ENCODE data around the gene FLYWCH1. TPM values are rescaled to one million over a fixed set of nuclear protein-coding genes. Genes with fewer than 3 reads are reported as not detected.

FLYWCH1 gene
- total RNA-seq, 2 donors from 2014 or later, result 18.5 to 28.4 TPM

GRCh38 chr16:2960183-2961010, 48.7 kb downstream of the FLYWCH1 start:
- Histone ChIP-seq H3K36me3 (no peaks in the 10 kb centered on the region), H3K27me3 (peaks cover 35% of the 10 kb centered on the region), H3K4me3 (no peak overlapping the region), H3K4me1 (peaks cover 23% of the 10 kb centered on the region), H3K27ac (no peak overlapping the region), H3K9ac (ENCODE audit: low read depth in 2 of 2, low read length in 2 of 2) (no peak overlapping the region), H3K9me3 (no peaks in the 10 kb centered on the region)
- intact Hi-C loops (cut with DNase I), result no loop called here
- DNase-seq, result no peak
- TF ChIP-seq, protein P1, sequence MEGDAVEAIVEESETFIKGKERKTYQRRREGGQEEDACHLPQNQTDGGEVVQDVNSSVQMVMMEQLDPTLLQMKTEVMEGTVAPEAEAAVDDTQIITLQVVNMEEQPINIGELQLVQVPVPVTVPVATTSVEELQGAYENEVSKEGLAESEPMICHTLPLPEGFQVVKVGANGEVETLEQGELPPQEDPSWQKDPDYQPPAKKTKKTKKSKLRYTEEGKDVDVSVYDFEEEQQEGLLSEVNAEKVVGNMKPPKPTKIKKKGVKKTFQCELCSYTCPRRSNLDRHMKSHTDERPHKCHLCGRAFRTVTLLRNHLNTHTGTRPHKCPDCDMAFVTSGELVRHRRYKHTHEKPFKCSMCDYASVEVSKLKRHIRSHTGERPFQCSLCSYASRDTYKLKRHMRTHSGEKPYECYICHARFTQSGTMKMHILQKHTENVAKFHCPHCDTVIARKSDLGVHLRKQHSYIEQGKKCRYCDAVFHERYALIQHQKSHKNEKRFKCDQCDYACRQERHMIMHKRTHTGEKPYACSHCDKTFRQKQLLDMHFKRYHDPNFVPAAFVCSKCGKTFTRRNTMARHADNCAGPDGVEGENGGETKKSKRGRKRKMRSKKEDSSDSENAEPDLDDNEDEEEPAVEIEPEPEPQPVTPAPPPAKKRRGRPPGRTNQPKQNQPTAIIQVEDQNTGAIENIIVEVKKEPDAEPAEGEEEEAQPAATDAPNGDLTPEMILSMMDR (IDR thresholded peaks at IDR 0.05), result no peak

DNA sequence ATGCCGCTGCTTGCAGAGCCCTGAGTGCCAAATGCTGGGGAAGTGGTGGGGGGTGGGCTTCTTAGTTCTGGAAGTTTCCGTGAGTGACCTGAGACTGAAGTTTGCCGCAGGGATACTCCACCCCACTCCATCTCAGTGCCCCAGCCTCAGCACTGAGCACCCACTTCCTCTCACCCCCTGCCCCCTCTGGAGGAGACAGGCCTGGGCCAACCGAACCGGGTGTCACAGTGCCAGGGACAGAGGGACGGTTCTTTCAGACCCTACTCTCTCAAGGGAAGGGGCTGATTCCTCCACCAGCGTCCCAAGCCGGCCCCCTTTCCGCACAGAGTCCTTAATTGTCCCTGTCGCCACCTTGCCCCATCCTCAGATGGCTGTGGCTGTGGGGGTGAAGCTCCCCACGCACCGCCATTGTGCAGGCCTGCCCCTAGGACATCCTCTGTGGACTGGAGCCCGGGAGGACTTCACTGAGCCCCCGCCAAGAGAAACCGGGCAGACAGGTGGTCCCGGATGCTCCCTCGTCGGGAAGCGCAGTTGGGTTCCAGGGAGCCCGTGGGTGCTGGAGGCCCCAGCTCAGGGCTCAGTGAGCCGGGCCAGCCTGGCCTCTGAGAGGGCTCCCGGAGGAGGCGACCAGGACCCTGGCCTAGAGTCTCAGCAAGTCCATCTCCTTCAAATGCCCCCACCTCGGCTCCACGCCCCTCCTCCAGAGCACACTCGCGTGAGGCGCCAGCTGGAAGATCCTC, 50.8 kb downstream of the FLYWCH1 start:
- no peaks in the 10 kb centered on the region for H3K9me3 ChIP-seq
- no peaks in the 10 kb centered on the region for H3K36me3 ChIP-seq
- no peak overlapping the region for H3K4me3 ChIP-seq
- H3K9ac ChIP-seq (ENCODE audit: low read depth in 2 of 2, low read length in 2 of 2), result no peak overlapping the region
- H3K27ac ChIP-seq, result no peak overlapping the region
- intact Hi-C loops (cut with DNase I), result no loop called here
- peak; percentile 15 for DNase-seq
- H3K4me1 ChIP-seq, result peaks cover 27% of the 10 kb centered on the region
- TF ChIP-seq, protein P1 (IDR thresholded peaks at IDR 0.05), result no peak
- peaks cover 56% of the 10 kb centered on the region for H3K27me3 ChIP-seq

GRCh38 chr16:2963074-2963722, 51.5 kb downstream of the FLYWCH1 start:
- H3K4me3 ChIP-seq, result peak overlapping the region; percentile 32
- peaks cover 29% of the 10 kb centered on the region for H3K4me1 ChIP-seq
- peak; percentile 19 for DNase-seq
- H3K9me3 ChIP-seq, result no peaks in the 10 kb centered on the region
- H3K36me3 ChIP-seq, result no peaks in the 10 kb centered on the region
- peaks cover 63% of the 10 kb centered on the region for H3K27me3 ChIP-seq
- peak overlapping the region in 1 of 2 donors; percentile 24 for H3K9ac ChIP-seq (ENCODE audit: low read depth in 2 of 2, low read length in 2 of 2)
- intact Hi-C loops (cut with DNase I), result no loop called here
- TF ChIP-seq, protein P1 (IDR thresholded peaks at IDR 0.05), result no peak
- H3K27ac ChIP-seq, result no peak overlapping the region

DNA sequence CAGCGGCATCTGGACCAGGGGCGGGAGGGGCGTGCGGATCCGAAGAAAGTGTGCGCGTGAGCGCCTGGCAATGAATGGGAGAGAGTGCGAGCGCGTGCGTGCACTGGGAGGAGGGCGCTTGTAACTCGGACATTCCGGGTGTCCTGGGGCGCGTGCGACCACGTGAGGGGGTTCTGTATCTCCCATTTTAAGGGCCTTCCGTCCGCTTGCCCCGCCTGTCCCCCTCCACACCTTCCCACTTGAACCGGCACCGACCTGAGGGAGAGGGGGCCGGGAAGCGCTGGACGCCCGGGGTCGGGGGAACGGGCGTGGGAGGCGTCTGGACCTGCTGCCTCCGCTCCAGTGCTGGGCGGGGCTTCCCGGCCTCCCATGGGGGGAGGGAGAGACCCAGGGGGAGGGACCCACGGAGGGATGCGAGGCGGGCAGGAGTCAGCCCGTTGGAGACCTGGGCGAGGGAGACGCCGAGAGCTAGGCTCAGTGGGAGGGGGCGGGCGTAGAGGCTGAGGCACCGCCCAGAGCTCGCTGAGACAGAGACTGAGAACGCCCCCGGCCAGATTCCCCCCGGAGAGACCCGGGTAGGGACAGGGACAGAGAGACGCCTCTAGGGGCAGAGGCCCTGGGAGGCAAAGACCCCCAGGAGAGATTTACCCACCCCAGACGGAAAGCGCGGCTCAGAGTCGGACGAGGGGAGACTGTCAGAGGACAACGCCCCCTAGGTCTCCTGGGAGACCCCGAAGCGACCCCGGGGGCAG, 52.2 kb downstream of the FLYWCH1 start, which contains the start of gene KREMEN2:
KREMEN2 (plus strand) TSS at position 553 of the 752 bp plus-strand sequence. CDS start 246 bp downstream, outside the sequence.
- peaks cover 29% of the 10 kb centered on the region for H3K4me1 ChIP-seq
- peak within 1 kb of the TSS; percentile 5 to 35 for H3K9ac ChIP-seq (ENCODE audit: low read depth in 2 of 2, low read length in 2 of 2)
- H3K27me3 ChIP-seq, result peaks cover 63% of the 10 kb centered on the region
- DNase-seq, result peak; percentile 23
- intact Hi-C loops (cut with DNase I), result no loop called here
- TF ChIP-seq, protein P1 (IDR thresholded peaks at IDR 0.05), result no peak
- H3K9me3 ChIP-seq, result no peaks in the 10 kb centered on the region
- H3K27ac ChIP-seq, result no peak within 1 kb of the TSS
- peak within 1 kb of the TSS; percentile 32 for H3K4me3 ChIP-seq
- no peaks in the 10 kb centered on the region for H3K36me3 ChIP-seq

Measured in colonic mucosa (tissue), 4 donors.